Measurements from ENCODE around the gene TXNDC2.

Gene TXNDC2

GRCh38 chr18:9914584-9915290, 29.0 kb downstream of the TXNDC2 start:
- DNase-seq: peak; percentile 31

DNA sequence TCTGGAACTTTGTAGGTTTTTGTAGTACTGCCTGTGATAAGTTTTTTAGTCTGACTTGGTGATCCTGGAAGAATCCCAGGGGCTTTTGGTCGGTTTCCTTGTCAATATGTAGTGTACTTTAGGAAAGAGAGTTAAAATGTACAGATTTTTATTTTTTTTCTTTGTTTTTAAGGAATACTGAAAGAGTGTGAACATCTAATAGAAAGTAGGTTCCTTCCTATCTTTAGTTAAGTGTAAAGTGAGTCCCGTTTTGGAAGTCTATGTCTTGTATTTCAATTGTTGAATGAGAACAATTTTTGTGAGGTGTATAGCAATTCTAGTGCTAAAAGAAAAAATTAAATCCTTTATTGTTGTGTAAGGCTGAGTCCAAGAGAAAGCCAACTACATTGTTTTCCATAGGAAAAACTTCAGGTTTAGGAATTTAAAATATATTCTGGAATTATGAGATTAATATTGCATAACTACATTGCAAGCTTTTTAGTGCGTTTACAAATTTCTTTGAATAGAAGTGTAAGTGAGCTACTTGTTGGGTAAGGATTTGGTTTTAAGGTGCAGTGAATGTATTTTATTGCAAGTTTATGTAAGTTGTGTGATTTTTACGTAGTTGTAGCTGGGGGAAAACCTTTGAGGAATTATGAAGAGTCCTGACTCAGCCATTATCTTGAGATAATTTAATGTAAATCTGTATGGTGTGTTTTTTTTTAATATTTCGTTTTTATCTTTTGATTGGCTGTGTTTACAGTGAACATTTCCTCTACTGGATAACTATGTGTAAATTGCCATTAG, 29.7 kb downstream of the TXNDC2 start:
- DNase-seq: no peak

DNA sequence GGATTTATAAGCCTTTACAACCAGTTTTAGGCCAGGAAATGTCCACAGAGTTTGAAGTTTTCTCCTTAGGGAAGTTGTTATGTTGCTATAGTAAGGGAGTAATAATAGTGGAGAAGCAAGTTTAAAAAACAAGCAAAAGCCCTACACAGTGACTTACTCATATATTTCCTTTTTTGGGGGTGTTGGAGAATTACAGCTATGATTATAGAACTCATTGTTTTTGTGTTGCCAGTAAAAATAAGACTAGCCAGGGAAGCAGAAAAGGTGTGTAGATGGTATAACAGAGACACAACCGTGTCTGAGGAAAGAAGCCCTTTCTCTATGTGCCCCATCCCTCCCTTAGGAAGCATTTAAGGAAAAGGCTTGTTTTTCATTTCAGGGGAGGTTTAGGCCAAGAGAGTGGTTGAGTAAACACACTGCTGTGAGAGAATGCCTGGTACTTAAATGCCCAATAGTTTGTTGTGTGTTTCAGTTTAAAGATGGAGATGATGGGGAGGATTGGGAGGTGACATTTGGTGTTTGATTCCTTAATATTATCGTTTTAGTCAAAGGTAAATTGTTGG, 30.4 kb downstream of the TXNDC2 start:
- no peak for DNase-seq

GRCh38 chr18:9916808-9917207, 31.0 kb downstream of the TXNDC2 start:
- no peak for DNase-seq

DNA sequence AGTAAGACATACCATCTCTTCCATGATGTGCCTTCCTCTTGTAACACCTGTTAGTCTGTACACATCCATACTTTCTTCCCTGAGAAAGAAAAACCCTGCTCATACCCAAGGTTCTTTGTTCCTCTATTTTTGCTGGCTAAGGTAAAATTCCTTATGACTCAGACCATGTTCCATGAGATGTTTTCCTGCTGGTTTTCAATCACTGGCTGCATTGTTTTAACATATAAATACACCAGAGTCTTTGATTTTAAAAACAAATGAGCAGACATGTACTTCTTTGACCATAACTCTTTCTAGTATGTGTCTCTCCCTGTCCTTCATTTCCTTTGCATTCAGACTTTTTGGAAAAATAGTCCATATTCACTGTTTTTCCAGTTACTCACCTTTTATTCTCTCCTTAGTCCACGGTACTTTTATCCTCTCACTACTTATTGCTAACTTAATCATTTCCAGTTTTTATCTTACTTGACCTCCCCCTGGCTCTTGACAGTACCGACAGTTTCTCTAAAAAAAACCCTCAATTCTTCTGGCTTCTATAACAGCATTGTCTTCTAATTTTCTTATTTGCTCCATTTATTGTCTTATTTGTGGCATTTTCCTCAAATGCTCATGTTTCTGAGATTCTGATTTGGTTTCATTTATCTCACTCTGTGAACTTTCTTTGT, 32.4 kb downstream of the TXNDC2 start:
- no peak for DNase-seq

DNA sequence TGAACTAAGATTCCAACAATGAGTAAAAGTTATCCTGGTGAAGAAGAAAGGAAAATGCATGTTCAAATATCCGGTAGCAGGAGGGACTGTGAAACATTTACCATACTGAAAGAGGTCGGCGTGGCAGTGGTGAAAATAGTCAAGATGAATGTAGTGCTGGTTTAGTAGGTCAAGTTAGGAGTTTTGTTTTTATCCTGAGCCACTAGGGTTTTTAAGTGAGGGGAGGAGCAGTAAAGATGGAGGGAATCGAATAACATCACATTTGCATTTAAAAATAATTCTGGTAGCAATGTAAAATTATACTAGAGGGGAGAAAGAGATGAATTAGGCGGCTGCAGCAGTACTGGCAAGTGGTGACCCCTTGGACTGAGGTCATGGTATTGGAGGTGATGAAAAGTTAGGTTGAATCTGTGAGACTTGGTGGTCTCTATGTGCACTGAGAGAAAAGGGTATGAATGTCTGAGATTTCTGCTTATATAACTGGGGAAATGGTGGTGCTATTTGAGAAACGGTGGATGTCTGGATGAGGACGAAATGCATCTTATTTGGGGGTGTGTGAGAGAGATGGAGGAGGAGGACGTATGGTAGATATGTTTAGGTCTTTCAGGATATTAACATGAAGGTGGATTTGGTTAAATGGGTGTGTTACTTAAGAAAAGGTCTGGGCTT, 33.9 kb downstream of the TXNDC2 start:
- DNase-seq: no peak

DNA sequence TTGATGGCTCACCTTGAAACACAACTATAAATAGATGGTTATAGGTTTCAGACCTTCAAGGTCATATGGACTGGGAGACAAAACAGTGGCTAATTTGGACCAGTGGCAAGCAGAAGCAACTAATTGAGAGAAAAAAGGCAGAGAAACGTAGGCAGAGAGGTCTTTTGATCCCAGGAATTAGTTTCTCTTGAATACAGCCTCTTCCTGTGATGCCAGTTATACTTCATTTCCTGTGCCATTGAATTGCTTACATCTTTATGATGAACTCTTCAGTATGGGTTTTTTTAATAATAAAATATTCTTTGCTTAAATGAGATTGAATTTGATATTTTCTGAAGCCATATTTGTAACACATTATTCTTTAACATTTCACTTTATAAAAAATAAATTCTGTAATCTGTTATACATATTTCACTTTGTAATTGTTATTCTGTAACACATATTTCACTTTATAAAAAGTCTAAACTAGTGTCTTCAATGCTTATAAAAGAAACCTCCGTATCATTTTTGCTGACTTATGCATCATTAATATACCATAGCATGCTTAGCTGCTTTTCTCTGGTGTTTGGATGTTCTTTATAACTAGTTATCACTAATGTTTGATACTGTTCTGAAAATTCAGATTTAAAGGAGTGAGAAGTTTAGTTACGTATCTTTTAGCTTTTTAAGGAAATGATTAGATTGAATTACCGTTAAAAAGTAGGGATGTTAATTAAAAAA, 37.0 kb downstream of the TXNDC2 start:
- no peak for DNase-seq

- DNase-seq: no peak
These were observed 38.7 kb downstream of the TXNDC2 start for GRCh38 chr18:9924371-9924943.

GRCh38 chr18:9925369-9925768, 39.6 kb downstream of the TXNDC2 start:
- DNase-seq: no peak

- DNase-seq: no peak
These were observed 40.0 kb downstream of the TXNDC2 start for GRCh38 chr18:9925795-9926194.

DNA sequence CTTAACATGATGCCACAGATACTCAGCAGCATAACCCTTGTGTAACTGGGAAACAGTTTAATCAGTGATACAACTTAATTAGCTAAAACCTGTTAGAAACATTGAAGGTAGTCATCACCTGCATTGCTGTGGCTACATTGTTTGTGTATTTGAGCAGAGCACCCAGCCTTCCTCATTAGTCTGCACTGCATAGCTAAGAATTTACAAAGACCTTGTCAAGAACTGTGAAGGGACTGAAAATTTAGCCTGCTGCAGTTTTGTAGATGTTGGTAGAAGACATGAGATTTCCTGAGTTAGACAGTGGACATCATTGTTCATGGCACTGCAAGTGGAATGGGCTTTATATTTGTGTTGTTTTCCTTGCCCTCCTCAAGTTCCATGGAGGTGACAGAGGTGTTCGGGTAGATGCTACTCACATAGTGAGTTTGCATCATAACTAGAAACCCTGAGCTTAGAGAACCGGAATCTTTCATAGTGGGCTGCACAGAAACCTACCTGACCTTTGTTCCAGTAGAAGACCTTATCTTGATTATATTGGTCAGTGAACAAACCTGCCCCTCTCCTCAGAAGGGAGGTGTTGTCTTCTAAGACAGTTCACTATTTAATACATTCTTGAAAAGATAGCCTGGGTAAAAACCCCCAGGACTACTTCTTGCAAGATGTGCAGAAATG, 40.6 kb downstream of the TXNDC2 start:
- no peak for DNase-seq

GRCh38 chr18:9926977-9927376, 41.2 kb downstream of the TXNDC2 start:
- no peak for DNase-seq

- no peak for DNase-seq
These were observed 41.8 kb downstream of the TXNDC2 start for GRCh38 chr18:9927392-9928063.

DNA sequence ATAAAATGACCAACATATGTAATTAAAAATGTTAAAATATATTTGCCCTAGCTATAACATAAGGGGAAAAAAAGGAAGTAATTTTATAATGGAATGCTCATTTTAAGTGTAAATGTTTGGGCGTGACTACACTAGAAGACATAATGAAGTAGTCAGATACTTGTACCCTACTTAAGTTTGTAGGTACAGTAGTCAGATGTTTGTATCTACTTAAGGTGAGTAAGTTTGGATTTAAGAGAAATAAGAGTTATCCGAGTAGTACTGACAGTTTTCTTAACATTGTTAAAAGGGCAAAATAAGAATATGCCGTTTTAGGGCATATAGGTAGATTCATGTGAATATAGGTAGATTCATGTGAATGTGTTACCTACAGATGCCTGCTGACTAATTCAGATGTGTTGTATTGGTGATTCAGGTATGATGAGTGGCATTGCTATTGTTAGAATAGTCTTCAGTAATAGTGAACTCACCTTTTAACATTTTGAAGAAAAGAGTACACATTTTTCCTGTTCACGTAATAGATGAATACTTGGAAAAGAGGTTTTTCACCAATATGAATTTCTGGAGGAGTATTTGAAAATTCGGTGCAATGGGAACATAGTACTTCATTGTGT, 43.0 kb downstream of the TXNDC2 start:
- no peak for DNase-seq

DNA sequence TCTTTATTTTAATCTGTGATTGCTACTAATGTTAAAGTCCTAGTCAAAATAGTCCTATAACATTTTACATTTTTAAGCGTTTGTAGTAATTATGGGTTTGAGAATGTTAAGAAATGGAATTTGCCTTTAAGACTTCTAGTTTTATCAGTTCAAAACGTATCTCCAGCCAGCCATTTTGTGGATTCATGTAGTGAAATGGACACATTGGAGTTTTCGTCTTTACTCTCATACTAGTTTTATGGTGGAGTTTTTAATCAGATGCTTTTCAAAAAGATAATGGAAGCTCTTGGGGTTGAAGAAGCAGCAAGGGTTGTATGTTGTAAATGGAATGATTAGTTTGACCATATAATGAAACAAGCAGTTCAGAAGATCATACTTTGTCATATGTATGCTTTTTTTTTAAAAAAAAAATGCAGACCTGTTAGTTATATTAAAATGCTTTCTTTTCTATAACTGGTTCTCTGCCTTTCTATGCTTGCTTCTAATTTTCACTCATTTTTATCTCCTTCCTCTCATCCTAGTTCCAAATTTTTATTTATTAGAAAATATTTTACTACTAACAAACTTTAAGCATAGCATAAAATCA, 44.6 kb downstream of the TXNDC2 start:
- no peak for DNase-seq

DNA sequence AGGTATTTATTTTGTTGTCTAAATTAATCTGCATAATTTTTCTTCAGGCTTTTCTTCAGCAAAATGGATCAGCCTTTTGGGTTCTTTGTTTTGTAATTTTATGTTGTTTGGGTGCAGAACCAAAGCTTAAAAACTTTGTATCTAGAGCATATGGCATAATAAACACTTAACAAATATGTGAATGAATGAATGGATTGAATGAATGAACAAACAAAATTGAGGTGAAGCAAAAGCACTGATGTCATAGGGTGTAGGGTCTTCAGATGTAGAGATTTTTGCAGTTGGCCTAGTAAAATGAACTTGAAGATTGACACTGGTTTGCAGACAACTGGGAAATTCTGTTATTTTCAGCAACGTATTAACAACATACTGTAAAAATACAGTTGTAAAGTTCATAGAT, 45.4 kb downstream of the TXNDC2 start:
- no peak for DNase-seq

DNA sequence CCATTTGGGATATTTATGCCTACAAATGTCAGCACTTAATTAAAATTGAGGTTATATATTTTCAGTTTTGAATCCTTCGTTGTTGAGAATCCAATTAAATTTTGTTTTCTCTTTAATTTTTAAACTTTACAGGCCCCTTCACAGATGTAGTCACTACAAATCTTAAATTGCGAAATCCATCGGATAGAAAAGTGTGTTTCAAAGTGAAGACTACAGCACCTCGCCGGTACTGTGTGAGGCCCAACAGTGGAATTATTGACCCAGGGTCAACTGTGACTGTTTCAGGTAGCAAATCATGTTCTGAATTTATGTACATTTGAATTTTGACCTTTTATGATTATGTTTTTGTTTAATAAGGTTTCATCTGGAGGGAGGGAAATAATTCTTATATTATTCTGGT, 45.9 kb downstream of the TXNDC2 start:
- no peak for DNase-seq

GRCh38 chr18:9933865-9934264, 48.1 kb downstream of the TXNDC2 start:
- DNase-seq: no peak

DNA sequence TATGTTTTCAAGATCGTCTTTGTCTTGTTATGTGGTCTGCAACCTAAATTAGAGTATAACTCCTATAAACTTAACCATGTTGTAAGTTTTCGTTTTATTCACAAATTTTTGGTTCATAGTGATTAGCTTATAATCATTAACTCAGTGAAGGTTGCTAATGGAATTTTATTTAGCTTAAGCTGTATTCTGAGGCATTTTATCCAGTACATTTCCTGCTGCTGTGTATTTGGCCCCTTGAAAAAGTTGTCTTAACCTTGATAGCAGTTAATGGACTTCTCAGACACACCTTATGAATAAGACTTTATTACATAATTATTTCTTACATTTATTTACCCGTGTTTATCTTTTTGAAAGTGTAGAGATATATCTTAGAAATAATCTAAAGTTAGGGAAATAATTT, 48.5 kb downstream of the TXNDC2 start:
- DNase-seq: no peak

Measured in NCI-H748 treated with DMSO at 0.1 percent for 48 hours (cell line).